T-helper 22 cell (primary cell): Measurements from ENCODE around the gene PPIL6.
"Not testable (repeated sequence)": the region's sequence is repeated elsewhere in the genome, so short reads cannot be mapped to it uniquely, and the experiment has no call there.

Source experiments
- DNase-seq: peaks from one replicate; pipeline ENCODE4 v3.0.0-alpha.2; 2020; ENCODE audit warnings: low read depth

PPIL6 gene

DNA sequence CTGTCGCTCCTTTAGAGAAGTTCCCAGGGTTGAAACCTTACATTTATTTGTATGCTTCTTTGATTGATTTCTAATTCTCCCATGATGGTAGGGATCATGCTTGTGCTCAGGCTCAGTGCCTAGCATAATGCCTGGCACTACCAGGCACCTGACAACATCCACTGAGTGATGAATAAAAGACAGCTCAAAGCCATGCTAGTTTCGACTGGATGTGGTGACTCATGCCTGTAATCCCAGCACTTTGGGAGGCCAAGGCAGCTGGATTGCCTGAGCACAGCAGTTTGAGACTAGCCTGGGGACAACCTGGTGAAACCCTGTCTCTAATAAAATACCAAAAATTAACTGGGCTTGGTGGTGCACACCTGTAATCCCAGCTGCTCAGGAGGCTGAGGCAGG lies 46.5 kb downstream of the PPIL6 start:
- no peak for DNase-seq

- DNase-seq: no peak
Measured at GRCh38 chr6:109393157-109393885, 47.1 kb downstream of the PPIL6 start.

DNA sequence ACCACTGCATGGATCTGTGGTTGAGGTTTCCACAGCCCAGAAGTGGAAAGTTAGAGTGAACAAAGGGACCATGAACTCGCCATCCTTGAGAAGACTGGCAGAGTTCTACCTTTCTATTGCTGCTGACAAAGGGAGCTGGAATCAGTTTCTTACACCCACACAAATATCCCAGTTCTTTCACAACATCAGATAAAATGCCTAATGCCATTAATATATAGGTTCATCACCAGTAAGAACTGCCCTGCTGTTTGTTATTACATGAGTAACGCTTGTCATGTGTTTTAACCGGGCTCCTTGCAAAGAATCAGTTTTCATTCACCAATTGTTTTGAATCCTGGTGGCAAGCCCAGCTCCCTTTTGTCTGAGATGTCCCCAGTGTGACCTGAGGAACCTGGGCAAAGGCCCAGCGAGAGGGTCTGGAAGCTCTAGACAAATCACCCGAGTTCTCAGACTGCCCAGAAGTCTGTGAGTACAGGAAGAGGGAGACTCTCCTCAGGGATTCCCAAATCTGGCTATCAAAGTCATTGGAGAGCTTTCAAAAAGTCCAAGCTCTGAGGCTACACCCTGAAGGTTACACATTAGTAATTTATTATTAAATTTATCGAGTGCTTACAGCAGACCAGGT lies 50.7 kb downstream of the PPIL6 start:
- no peak for DNase-seq

DNA sequence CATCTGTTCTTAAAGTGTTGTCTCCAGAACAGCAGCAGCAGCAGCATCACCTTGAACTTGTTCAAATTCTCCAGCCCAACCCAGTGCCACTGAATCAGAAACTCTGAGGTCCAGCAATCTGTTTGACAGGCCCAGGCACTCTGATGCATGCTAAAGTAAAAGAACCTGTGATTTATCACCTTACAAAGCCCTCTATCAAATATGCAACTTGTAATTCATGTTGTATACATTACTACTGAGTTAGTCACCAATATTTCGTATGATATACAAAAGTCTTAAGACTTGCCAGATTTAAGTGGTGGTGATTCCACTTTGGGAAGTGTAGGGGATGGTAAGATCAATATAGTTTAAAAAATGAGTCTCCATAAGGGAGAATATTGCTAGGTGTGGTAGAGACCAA lies 52.2 kb downstream of the PPIL6 start:
- DNase-seq: no peak

- DNase-seq: no peak
Measured at GRCh38 chr6:109383438-109383940, 56.9 kb downstream of the PPIL6 start.

DNA sequence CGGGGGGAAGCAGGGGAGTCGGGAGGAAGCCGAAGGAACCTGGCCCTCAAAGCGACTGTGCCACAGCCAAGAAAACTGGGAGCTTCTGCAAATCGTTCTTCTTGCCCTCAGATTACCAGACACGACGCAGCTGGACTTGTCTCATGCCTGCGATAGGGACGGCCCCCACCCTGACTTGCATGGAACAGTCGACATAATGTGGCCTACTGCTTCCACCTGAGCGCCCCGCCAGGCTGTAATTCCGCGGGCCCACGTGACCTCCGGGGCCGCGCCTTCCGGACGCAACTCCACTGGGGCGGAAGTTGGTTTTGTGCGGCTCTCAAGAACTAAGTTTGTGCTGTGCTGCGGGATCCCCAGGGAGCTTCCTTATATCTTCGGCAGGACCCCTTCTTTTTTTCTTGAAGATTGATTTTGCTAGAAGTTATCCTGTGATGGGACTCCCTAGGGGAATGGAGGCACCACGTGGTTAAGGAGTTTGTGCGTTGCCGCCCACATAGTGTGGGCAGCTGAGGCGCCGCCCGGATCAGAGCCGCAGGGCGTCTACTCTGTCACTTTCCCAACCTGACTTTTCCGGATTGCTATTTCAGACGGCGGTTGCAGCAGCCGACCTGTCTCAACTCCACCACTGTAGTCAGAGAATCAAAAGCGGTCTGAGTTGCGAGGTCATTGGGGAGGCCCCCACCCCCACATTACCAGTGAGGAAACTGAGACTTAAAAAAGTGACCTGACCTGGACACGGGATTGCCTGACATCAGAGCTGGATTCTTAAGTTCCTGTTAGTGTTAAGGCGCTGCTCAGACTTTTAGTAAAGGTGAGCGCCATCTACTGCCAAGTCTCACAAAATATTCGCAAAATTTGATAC lies 57.6 kb downstream of the PPIL6 start:
- peak; percentile 87 for DNase-seq

DNA sequence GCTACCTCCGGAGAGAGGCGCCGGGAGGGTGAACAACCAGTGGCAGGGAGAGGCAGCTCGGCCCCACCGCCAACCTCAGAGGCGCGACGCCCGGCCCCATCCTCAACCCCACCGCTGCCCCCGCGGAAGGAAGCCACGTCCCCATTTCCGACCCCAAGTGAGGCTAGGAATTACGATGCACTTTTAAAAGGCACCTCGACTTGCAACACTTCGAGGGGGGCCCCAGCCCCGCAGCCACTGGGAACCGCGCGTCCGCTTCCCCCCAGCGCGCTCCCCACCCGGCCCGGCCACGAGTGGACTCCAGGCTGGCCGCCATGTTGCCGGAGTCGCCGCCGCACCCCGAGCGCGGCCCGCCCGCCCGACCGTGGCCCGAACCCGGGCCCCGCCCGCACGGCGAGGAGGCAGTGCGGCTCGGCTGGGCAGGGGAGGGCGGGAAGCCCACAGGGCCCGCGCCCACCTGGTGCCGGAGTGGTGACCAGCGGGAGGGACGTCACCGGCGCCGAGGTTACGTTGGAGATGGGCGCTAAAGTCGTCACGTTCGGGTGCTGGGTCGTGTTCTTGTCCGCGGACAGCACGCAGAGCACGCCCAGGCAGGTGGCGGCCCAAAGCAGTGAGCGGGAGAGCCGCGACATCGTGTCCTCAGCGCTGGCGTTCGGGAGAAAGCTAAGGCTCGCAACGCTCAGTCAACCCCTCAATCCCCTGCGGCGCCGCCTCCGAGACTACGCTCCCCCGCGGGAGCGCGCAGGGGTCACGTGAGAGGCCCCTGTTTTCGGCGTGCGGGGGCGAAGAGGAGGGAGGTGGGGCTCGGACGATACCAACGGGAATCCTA lies 58.5 kb downstream of the PPIL6 start, which contains the start of gene CD164:
Gene CD164, minus strand, starts transcription at position 721 of the 829 bp plus-strand sequence. Its CDS starts 89 bp downstream, at position 632.
- peak; percentile 91 for DNase-seq

DNA sequence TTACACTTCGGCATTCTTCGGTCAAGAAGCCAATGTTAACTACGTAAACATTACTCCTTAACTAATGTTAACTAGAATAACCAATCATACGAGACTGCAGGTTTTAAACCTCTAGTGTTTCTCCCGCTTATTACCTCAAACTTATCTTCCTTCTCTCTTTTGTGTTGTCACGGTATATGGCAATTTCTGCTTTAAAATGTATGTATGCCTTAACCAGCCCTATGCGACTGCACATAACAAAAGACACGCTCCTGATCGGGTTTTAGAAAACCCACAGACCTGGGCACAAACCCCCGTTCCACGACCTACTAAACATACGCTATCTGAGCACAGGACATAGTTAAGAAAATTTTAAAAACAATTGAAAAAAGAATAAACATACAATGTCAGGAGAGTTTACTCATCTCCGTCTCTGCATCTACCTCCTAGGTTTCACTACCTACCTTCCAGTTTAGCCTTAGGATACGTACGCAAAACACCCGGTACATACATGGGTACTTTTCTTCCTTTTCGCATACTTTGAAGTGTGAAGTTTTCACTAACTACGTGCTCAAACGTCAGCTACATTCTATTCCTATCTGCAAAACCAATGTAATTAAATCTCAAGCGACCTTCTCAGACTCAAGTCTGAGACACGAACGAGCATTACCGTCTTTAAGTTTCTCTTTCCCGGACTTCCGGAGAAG lies 59.2 kb downstream of the PPIL6 start:
- no peak for DNase-seq

GRCh38 chr6:109379711-109380110 lies 60.7 kb downstream of the PPIL6 start:
- no peak for DNase-seq

- no peak for DNase-seq
Measured at GRCh38 chr6:109377717-109378116, 62.7 kb downstream of the PPIL6 start.

- DNase-seq: no peak
Measured at GRCh38 chr6:109374326-109374892, 66.0 kb downstream of the PPIL6 start.

DNA sequence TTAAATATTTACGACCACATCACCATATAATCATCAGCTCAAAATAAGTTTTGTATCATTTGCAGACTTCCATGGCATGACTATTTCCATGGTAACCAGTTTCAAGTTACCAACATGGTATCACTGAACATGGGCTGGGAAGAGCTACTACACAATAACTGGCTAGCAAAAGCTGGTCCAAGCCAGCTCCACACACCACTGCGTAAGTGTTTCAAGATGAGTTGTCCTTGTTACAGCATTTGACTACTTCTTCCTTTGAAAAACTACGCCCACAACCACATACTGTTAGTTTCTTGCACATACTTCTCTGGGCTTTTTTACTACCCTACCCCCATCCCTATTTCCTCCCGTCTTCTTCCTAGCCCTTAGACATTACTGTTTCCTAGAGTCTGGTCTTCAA lies 66.7 kb downstream of the PPIL6 start:
- DNase-seq: no peak

DNA sequence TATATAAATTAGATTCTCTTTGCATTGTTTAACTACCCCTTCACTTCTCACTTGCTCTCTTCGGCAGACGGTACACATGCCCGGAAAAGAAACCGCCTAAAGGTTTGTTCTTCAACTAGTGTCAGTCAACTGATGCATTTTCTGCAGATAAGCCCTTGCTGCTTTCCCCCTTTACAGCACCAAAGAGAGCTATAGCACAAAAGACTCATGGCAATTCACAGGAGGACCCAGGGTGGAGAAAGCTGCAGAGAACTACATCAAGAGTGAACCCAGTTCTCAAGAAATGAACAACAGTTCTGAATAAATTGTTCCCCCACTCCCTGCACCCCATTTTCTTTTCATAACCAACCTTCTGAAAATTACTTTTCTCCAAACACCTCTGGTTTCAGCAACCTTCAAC lies 67.1 kb downstream of the PPIL6 start:
- no peak for DNase-seq

GRCh38 chr6:109372130-109372529 lies 68.3 kb downstream of the PPIL6 start:
- DNase-seq: no peak

DNA sequence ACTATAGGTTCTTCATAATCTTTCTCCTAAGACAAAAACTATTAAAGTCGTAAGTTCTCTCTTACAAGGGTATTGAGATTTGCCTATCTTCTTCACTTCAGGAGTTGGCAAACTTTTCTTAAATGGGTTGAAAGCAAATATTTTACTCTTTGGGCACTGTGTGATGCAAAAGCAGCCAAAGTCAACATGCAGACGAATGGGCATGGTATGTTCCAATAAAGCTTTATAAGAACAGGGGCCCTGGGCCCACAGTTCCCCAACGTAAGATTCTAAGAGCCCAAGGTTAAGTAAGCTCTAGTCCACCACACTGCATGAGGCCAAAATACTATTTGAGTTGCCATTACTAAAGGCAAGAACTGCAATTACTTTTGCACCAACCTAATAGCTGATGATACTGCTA lies 69.6 kb downstream of the PPIL6 start:
- DNase-seq: no peak

DNA sequence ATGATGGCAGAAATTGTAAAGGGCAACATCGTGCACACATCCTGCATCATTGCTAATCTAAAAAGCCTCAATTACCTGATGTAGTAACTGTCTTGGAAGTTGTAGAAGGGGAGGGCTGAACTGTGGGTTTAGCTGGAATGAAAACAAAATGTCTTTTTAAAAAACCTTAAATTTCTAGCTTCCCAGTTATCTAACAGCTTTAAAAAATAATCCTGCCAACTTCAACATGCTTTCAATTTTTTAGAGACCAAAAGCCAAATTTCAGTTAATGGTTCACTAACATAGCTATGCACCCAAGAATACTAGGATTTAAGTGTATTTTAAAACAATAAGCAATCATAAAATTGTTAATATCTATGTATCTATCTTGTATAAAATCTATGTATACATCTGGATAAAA lies 70.1 kb downstream of the PPIL6 start:
- DNase-seq: no peak

DNA sequence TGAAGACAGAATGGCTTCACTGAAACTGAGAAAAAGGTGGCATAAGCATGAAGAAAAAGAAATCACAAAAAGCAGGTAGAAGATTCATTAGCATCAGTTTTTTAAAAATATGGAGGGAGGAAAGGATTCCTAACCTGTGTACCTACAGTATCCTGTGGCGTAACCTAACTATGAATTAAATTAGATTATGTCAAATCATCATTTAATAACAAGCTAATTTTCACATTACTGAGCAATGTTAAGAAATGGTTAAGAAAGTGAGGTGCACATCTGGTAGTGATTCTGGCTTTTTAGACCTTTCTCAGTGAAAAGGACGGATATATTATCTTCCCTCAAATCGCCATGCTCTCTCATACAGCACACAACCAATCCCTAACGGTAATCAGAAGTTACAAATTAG lies 70.7 kb downstream of the PPIL6 start:
- no peak for DNase-seq

- DNase-seq: not testable (repeated sequence)
Measured at GRCh38 chr6:109364382-109365078, 75.9 kb downstream of the PPIL6 start.

DNA sequence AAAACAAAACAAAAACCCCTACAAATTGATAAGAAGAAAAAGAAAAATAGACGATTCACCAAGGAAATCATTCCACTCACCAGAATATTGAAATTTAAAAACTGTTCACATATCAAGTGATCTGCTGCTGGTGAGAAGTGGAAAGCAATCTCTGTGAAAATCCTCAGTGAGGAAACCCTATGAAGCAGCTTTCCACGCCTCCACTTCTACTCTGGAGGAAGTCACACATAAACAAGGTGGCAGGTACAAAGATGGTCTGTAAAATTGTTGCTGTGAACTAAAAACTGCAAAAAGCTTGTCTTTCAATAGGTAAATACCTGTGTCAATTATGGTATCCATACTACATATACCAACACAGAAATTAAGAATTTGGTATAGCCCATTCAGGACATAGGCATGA lies 76.7 kb downstream of the PPIL6 start:
- DNase-seq: no peak
